Osteocyte (in vitro differentiated cells): ENCODE results near the gene AKT2. TPM values are rescaled to one million over a fixed set of nuclear protein-coding genes. Genes with fewer than 3 reads are reported as not detected.
"Not testable (repeated sequence)": the region's sequence is repeated elsewhere in the genome, so short reads cannot be mapped to it uniquely, and the experiment has no call there.

Experiments used
- DNase-seq: peaks from one replicate; pipeline ENCODE4 v3.0.0; 2021; ENCODE audit warnings: mixed read lengths; ENCODE audit not compliant: unreplicated experiment; ENCODE audit errors: extremely low spot score
- H3K27ac Mint-ChIP-seq: one replicate; pipeline ENCODE4 v1.8.0; 2021; ENCODE audit warnings: mild to moderate bottlenecking, mixed read lengths; ENCODE audit not compliant: unreplicated experiment
- H3K27me3 Mint-ChIP-seq: one replicate; pipeline ENCODE4 v1.8.0; 2021; ENCODE audit warnings: mixed read lengths; ENCODE audit not compliant: unreplicated experiment
- H3K36me3 Mint-ChIP-seq: one replicate; pipeline ENCODE4 v1.8.0; 2021; ENCODE audit warnings: mixed read lengths; ENCODE audit not compliant: unreplicated experiment
- H3K4me1 Mint-ChIP-seq: one replicate; pipeline ENCODE4 v1.8.0; 2021; ENCODE audit warnings: mixed read lengths; ENCODE audit not compliant: unreplicated experiment
- H3K4me3 Mint-ChIP-seq: one replicate; pipeline ENCODE4 v1.8.0; 2021; ENCODE audit warnings: mild to moderate bottlenecking, moderate library complexity, mixed read lengths; ENCODE audit not compliant: unreplicated experiment
- H3K9me3 Mint-ChIP-seq: one replicate; pipeline ENCODE4 v1.8.0; 2021; ENCODE audit warnings: mixed read lengths; ENCODE audit not compliant: unreplicated experiment
- long read RNA-seq: library from polyadenylated mRNA; unstranded; transcript quantifications from one replicate; pipeline ENCODE4 v2.0.0, GENCODE V29; 2021
- total RNA-seq: library from RNA; stranded (reverse); gene quantifications from 2 replicates; pipeline ENCODE4 v1.2.1, GENCODE V29; 2021
- TF ChIP-seq, protein P1 (sequence below): fragments of 200-600 bp; sonication (generic); IDR thresholded peaks from 2 replicates; pipeline ENCODE4 v1.5.0; 2021; ENCODE audit warnings: antibody characterized with exemption, mild to moderate bottlenecking, moderate library complexity

The AKT2 gene
- total RNA-seq: 152 and 156 TPM in 2 replicates
- long read RNA-seq, partial matches to known transcripts: 1 of 1 reads
- long read RNA-seq, other reads (novel, unspliced or antisense): 0 of 1 reads

DNA sequence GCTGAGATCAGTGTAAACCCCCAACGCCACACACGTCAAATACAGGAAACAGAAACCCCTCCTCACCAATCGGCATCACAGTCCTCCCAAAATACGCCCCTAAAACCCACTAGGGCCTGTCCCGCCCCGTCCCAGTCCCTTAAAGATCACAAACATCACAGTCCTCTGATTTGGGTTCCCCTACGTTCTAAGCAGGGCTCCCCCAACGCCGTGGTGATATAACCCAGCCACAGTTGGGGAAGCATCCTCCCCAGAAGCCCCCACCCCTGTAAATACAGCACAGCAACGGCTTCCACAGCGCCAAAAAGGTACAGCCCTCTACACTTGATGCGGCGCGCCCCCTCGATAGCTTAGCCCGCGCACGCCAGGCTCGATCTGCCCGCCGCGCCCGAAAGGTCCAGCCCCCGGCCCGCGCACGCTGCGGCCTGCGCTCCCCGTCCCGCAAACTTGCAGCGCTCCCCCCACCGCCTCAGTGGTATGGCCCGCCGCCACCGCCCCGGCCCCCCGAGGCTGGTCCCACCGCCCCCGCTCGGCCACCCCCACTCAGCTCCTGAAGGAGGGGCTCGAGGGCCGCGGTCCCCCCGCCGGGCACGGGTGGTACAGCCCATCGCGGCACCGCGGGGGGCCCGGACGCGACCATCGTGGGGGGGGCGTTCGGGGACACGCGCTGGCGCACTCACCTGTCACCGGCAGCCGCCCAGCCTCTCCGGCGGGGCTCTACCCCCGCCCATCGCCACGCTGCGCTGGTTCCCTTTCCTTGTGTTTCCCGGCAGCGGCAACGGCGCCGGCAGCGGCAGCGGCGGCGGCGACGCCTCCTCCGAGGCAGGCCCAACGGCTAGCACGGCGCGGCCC, at the start of gene AKT2:
Gene AKT2 (minus strand): TSS at position 845 of the 852 bp plus-strand sequence. CDS start 20,078 bp downstream, outside the sequence.
- H3K36me3 Mint-ChIP-seq: no peaks in the 10 kb centered on the region
- DNase-seq: peak; percentile 94
- peaks cover 36% of the 10 kb centered on the region for H3K4me1 Mint-ChIP-seq
- no peaks in the 10 kb centered on the region for H3K27me3 Mint-ChIP-seq
- H3K27ac Mint-ChIP-seq: peak within 1 kb of the TSS; percentile 100
- peak within 1 kb of the TSS; percentile 85 for H3K4me3 Mint-ChIP-seq
- TF ChIP-seq, protein P1, sequence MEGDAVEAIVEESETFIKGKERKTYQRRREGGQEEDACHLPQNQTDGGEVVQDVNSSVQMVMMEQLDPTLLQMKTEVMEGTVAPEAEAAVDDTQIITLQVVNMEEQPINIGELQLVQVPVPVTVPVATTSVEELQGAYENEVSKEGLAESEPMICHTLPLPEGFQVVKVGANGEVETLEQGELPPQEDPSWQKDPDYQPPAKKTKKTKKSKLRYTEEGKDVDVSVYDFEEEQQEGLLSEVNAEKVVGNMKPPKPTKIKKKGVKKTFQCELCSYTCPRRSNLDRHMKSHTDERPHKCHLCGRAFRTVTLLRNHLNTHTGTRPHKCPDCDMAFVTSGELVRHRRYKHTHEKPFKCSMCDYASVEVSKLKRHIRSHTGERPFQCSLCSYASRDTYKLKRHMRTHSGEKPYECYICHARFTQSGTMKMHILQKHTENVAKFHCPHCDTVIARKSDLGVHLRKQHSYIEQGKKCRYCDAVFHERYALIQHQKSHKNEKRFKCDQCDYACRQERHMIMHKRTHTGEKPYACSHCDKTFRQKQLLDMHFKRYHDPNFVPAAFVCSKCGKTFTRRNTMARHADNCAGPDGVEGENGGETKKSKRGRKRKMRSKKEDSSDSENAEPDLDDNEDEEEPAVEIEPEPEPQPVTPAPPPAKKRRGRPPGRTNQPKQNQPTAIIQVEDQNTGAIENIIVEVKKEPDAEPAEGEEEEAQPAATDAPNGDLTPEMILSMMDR: peak; percentile 25
- H3K9me3 Mint-ChIP-seq: no peaks in the 10 kb centered on the region

DNA sequence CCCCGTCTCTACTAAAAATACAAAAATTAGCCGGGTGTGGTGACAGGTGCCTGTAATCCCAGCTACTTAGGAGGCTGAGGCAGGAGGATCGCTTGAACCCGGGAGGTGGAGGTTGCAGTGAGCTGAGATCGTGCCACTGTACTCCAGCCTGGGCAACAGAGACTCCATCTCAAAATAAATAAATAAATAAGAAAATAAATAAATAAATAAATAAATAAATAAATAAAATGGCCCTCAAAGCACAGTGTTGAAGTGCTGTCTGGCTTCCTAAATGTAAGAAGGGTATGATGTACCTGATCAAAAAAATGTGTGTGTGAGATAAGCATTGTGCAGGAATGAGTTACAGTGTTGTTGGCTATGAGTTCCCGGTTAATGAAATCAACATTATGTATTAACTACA, 47.9 kb upstream of the AKT2 start:
- DNase-seq, H3K4me1 Mint-ChIP-seq, H3K4me3 Mint-ChIP-seq, H3K27ac Mint-ChIP-seq, H3K27me3 Mint-ChIP-seq, H3K9me3 Mint-ChIP-seq: not testable (repeated sequence)
- H3K36me3 Mint-ChIP-seq: peaks cover 24% of the 10 kb centered on the region

DNA sequence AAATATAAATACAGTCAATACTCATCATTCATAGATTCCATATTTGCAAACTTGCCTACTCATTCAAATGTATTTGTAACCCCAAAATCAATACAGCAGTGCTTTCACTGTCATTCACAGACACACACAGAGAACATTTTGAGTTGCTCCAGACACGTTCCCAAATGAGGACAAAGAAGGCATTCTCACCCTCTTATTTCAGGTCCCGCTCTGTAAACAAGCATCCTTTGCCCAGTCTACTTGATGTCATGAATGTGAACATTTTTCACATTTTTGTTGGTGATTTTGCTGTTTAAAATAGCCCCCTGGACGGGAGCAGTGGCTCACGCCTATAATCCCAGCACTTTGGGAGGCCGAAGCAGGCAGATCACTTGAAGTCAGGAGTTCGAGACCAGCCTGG, 47.5 kb upstream of the AKT2 start:
- no peaks in the 10 kb centered on the region for H3K9me3 Mint-ChIP-seq
- DNase-seq: no peak
- H3K27me3 Mint-ChIP-seq: no peaks in the 10 kb centered on the region
- peaks cover 27% of the 10 kb centered on the region for H3K36me3 Mint-ChIP-seq
- H3K27ac Mint-ChIP-seq: no peak overlapping the region
- no peaks in the 10 kb centered on the region for H3K4me1 Mint-ChIP-seq
- no peak overlapping the region for H3K4me3 Mint-ChIP-seq
- TF ChIP-seq, protein P1: no peak

DNA sequence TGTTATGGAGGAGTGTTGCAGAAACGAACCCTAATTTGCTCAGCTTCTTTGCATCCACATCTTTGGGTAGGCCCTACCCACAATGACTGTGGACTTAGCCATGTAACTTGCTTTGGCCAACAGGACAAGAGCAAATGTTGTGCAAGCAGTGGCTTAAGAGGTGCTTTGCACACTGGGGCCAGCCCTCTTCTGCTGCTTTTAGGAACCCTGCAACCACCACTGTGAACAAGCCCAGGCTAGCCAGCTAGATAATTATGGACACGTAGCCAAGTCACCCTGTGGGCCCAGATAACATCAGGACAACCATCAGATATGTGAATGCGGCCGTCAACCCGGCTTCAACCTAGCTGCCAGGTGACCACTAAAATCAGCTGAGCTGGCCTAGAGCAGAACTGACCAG, 45.9 kb upstream of the AKT2 start:
- Mint-ChIP-seq H3K36me3 (peaks cover 32% of the 10 kb centered on the region), H3K9me3 (no peaks in the 10 kb centered on the region), H3K27ac (no peak overlapping the region), H3K4me1 (no peaks in the 10 kb centered on the region), H3K4me3 (no peak overlapping the region), H3K27me3 (no peaks in the 10 kb centered on the region)
- no peak for DNase-seq
- TF ChIP-seq, protein P1: no peak

DNA sequence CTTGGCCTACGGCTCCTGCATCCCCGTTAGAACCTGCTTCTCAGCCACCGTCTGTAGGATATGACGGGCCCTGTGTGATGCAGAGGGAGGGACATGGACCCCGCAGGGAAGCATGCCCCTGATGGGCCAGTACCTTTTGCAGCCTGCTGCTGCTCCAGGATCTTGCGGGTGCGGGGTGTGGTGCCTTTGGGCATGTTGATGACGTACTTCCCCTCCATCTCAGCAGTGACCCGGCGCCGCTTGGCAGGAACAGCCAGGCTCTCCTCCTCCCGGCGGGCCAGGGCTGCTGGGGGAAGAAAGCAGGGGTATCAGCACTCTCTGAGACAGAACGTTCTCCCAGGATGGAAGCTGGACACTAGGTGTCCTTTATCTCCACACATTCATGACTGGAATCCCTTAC, 41.1 kb upstream of the AKT2 start:
- no peaks in the 10 kb centered on the region for H3K27me3 Mint-ChIP-seq
- H3K4me3 Mint-ChIP-seq: no peak overlapping the region
- H3K9me3 Mint-ChIP-seq: no peaks in the 10 kb centered on the region
- peaks cover 19% of the 10 kb centered on the region for H3K4me1 Mint-ChIP-seq
- H3K36me3 Mint-ChIP-seq: peaks cover 45% of the 10 kb centered on the region
- H3K27ac Mint-ChIP-seq: no peak overlapping the region
- no peak for DNase-seq
- TF ChIP-seq, protein P1: no peak
